Breast epithelium (tissue), 3 donors: ENCODE results near the gene P2RX3.

Experiments
- POLR2A ChIP-seq: fragments of 450-650 bp; IDR thresholded peaks from one replicate; pipeline ENCODE4 v1.6.1; 2016; ENCODE audit warnings: antibody characterized with exemption, mild to moderate bottlenecking, moderate library complexity
- TF ChIP-seq, protein P1 (sequence below), 3 donors: fragments of 450-650 bp; IDR thresholded peaks; one replicate each; pipeline ENCODE4 v1.5.1; 2016 to 2017; ENCODE audit warnings: antibody characterized with exemption in 3 of 3, mild to moderate bottlenecking in 3 of 3, moderate library complexity in 3 of 3

- TF ChIP-seq, protein P1, sequence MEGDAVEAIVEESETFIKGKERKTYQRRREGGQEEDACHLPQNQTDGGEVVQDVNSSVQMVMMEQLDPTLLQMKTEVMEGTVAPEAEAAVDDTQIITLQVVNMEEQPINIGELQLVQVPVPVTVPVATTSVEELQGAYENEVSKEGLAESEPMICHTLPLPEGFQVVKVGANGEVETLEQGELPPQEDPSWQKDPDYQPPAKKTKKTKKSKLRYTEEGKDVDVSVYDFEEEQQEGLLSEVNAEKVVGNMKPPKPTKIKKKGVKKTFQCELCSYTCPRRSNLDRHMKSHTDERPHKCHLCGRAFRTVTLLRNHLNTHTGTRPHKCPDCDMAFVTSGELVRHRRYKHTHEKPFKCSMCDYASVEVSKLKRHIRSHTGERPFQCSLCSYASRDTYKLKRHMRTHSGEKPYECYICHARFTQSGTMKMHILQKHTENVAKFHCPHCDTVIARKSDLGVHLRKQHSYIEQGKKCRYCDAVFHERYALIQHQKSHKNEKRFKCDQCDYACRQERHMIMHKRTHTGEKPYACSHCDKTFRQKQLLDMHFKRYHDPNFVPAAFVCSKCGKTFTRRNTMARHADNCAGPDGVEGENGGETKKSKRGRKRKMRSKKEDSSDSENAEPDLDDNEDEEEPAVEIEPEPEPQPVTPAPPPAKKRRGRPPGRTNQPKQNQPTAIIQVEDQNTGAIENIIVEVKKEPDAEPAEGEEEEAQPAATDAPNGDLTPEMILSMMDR (IDR thresholded peaks at IDR 0.05) = no peak
- TF ChIP-seq POLR2A = no peak
Observed at GRCh38 chr11:57380975-57381374, 42.8 kb downstream of the P2RX3 start, which contains the start of gene PRG3.
